HG02798 (cell line): Measurements from ENCODE around the gene ABCF2.

Experiments used
- ATAC-seq: cut with Tn5 transposase; IDR thresholded peaks from one replicate; pipeline ENCODE4 v1.9.1; 2021; ENCODE audit warnings: mild to moderate bottlenecking; ENCODE audit not compliant: unreplicated experiment, poor library complexity

The ABCF2 gene

DNA sequence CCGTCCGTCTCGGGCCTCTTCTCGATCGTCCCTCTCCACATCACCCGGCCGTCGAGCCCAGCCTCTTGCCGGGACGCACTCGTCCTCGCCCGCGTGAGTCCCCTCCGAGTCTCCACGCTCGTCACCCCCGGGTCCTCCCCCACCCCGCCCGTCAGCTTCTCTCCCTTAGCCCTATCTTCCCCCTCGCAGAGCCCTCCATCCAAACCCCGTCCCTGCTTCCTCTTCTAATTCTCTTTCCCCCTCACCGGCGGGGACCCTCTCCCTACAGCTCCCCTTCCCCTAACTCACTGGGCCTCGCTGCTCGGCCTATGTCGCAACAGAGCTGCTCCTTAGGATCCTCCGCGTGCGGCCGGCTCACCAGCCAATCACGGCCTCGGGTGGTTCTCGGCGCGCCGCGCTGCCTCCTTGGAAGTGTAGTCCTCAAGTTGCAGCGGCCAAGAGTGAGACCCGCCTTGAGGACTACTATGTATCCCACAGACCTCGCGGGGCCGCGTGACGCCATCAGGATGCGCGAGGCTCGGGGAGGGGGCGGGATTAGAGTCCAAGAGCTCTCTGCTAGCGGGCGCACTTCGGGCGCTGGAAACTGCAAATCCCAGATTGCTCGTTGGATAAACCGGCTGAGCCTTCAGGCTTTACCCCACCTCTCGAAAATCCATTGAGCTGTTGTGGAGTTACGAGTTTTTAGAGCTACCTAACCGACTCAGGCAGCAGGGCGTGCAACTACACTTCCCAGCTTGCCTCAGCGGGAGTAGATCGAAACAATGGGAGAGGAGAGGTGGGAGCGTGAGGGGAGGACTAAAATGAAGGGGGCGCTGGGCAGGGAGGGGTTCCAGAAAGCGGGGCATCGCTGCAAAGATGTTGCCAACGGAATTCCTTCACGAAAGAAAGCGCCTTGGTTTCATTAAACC lies at the start of gene ABCF2:
TSS of gene ABCF2 (minus strand) at position 331 of the 908 bp plus-strand sequence. CDS start 747 bp downstream, outside the sequence.
- peak; percentile 100 for ATAC-seq

- no peak for ATAC-seq
Measured at GRCh38 chr7:151275813-151276577, 49.0 kb upstream of the ABCF2 start.

- no peak for ATAC-seq
Measured at GRCh38 chr7:151274936-151275812, 48.2 kb upstream of the ABCF2 start.

DNA sequence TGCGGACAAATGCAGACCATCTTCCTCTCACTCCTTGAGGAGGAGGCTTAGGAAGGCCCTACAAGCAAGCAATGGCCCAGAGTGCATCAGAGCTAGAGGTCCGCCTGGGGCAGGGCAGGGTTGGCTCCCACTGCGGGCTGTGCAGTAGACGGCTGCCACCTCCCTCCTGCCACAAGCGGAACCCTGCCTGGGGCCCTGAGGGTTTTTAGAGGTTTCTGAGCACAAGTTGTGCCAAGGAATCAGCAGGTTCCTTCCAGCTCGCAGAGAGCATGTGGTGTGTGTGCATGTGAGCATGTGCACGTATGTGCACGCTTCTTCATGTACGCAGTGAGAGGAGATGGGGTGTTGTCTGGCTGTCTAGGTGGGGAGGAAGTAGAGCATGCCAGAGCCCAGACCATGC lies 47.4 kb upstream of the ABCF2 start:
- ATAC-seq = no peak

DNA sequence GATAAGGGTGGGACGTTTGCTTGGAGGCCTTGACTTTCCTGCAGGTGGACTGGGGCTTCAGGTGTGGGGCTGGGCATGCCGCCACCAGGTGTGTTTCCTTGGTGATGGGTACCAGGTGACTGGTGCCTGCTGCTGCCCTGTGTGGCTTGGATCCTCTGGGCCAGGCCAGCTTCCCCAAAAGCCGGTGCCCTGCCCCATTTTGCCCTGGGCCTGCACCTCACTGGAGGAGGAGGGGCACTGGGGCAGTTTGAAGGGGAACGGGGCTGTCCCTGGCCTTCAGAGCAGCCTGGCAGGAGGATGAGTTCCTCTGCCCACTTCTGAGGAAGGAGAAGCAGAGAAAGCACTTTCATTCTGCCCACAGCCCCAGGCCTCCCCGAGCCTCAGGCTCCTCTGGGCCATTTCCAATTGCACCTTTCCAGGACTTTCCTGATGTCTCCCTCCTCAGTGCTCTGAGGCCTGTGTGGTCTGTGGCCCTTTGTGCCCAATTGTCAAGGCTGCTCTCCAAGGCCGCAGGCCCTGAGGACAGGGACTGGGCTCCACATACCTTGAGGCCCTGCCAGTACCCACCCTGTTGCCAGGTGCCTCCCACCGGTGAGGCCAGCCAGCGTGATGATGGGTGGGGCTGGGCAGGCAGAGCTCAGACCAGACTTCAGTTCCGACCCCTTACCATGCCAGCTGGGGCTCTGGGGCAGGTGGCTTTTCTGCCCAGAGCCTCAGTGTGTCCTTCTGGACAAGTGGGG lies 46.8 kb upstream of the ABCF2 start:
- no peak for ATAC-seq

DNA sequence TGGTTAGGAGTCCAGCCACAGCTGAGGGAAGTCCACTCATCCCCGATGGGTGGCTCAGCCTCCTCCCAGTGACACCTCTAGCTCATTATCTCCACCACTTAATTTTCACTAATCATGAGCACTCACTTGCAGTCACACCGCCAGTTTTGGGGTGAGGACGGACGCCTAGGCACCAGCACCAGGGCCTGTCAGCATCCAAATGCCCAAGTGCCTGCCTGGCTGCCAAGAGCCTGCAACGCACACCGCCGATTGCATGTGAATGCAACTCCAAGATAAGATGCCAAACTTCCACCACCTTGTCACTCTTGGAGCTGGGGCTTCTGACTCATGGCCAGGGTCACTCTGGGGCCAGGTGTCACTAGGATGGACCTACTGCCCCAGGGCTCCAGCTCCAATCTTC lies 45.9 kb upstream of the ABCF2 start:
- no peak for ATAC-seq

GRCh38 chr7:151272405-151272804 lies 45.4 kb upstream of the ABCF2 start:
- no peak for ATAC-seq

- ATAC-seq = no peak
Measured at GRCh38 chr7:151271699-151272355, 44.8 kb upstream of the ABCF2 start.

GRCh38 chr7:151269511-151269910 lies 42.5 kb upstream of the ABCF2 start:
- no peak for ATAC-seq

DNA sequence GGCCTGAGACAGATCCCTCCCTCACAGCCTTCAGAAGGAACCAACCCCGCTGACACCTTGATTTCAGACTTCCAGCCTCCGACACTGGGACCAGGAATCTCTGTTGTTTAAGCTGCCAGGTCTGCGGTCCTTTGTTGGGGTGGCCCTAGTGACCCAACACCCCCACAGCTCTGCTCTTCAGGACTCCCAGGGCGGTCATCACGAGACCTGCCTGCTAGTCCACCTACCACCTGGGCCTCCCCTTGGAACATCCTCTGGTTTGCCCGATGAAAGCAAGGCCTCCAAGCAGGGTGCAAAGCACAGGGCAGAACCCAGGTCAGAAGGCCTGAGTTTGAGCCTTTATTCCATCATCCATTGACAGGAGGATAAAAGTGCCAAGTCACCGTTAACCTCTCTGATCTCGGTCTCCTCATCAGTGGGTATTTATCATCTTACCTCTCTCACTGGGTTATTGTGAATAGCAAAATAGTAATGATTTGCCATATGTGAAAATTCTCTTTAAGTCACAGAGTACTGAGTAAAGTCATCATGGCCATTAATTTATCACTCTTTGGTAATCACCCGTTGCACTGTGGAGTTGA lies 38.4 kb upstream of the ABCF2 start:
- ATAC-seq = no peak

- no peak for ATAC-seq
Measured at GRCh38 chr7:151264615-151265014, 37.6 kb upstream of the ABCF2 start.

DNA sequence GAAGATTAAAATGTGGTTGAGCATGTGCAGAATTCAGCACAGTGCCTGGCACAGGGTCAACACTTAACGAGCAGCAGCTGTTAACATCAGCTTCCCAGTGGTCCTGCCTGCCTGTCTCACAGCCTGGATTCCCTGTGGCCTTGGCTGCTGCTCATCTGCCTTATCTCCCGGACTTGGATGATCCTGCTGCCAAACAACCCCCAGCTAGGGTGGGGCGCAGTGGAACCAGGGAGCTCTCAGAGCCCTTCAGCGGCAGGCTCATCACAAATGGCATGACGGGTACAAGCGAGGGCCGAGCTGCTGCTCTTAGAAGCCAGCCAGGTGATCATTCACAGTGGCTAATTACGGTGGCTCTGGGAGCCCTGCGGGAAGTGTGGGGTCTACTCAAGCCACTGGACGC lies 34.5 kb upstream of the ABCF2 start:
- ATAC-seq = no peak

- no peak for ATAC-seq
Measured at GRCh38 chr7:151260883-151261282, 33.9 kb upstream of the ABCF2 start.

- no peak for ATAC-seq
Measured at GRCh38 chr7:151260471-151260870, 33.5 kb upstream of the ABCF2 start.

GRCh38 chr7:151257990-151258389 lies 31.0 kb upstream of the ABCF2 start:
- no peak for ATAC-seq

DNA sequence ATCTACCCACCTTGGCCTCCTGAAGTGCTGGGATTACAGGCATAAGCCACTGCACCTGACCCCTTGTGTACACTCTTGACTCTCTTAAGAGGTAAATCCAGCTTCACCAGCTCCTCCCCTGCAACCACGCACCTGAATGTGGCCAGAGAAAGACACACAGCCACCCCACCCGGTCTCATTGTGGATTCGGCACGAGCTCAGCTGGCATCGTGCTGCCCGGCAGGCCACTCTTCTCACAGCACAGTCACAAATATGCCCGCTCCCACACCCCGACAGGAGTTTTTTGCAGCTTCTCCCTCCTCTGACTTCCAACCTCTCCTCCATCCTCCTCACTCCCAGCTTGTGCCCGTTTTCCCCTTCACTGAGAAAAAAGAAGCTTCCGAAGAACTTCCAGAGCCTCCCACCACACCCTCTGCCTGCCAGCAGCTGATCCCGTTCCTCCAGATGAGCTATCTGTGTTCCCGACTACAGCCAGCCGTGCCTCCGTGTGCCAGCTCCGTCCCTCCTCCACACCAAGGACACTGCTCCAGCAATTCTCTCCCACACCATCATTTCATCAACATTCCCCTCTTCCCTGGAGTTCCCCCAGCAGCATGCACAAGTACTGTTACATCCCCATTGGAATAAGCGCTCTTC lies 29.5 kb upstream of the ABCF2 start:
- ATAC-seq = no peak

DNA sequence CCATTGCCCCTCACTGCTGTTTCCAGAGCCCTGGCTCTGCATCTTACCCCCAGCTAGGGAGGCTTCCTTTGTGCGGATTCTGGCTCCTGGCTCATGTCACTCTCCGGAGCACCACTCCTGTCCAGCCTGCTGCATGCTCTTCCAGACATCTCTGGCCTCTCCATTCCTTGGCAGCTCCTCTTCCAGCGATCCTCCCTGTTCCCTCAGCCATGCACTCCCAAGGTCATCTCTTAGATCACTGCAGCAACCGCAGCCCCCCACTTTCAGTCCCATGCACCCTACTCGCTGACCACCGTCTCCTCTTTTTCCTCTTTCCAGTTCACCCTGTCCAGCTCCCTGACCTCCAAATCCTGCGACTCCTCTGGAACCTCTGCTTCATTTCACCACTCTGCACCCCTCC lies 28.4 kb upstream of the ABCF2 start:
- no peak for ATAC-seq

DNA sequence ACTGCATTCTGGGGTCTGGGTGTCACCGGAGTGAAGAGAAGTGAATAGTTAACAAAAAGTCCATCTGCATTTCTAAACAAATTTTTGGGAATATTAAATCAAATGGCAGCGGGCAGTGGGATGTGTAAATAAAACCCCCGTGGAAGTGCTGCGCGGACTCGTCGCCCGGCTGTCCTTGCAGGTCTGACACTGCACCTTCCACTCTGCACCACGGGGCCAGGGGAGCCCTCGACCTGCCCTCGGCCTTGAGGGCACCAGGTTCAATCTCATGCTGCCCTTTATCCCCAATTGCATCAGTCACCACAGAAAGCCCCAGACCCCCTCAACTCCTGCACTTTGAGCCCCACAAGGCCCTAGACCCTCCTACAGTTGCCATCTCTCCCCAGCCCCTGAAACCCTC lies 27.8 kb upstream of the ABCF2 start:
- no peak for ATAC-seq

DNA sequence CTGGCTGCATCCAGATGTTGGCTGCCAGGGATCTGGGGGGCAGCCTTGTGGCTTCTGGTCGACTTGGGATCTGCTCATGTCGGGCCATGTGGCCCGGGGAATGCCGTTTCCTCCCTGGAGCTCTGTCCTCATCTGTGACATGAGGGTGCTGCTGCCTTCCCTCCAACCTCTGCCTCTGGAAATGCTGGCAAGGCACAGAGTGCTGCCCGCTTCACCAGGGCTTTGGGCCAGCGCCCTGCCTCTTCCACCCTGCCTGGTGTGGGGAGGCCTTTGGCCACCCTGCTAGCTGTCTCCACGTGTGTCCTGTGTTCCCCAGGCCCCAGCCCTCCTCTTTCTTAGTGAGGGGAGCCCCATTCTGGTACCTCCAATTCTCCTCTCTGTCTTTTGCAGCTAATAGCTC lies 27.3 kb upstream of the ABCF2 start:
- no peak for ATAC-seq
